NCI-H226 (cell line): Measurements from ENCODE around the gene COASY.

Experiments used
- DNase-seq: peaks from one replicate; pipeline ENCODE4 v3.0.0-alpha.2; 2015

Gene COASY

GRCh38 chr17:42577532-42578281 lies 15.8 kb downstream of the COASY start, which contains the start of gene PSMC3IP:
TSS of gene PSMC3IP (minus strand) at chr17:42577729. CDS start at chr17:42577686, 43 bp downstream.
- DNase-seq, result peak; percentile 93

- DNase-seq, result peak; percentile 29
These were observed 16.4 kb downstream of the COASY start for GRCh38 chr17:42578282-42578869.

- DNase-seq, result no peak
These were observed 18.0 kb downstream of the COASY start for GRCh38 chr17:42579794-42580551.

GRCh38 chr17:42581744-42582270 lies 19.9 kb downstream of the COASY start:
- DNase-seq, result no peak

- DNase-seq, result no peak
These were observed 22.9 kb downstream of the COASY start for GRCh38 chr17:42584880-42585279.

GRCh38 chr17:42585353-42585752 lies 23.4 kb downstream of the COASY start:
- DNase-seq, result no peak

GRCh38 chr17:42586514-42587230 lies 24.7 kb downstream of the COASY start:
- DNase-seq, result no peak

- DNase-seq, result no peak
These were observed 28.9 kb downstream of the COASY start for GRCh38 chr17:42590886-42591285.

GRCh38 chr17:42591411-42591810 lies 29.5 kb downstream of the COASY start:
- no peak for DNase-seq

GRCh38 chr17:42596386-42596785 lies 34.4 kb downstream of the COASY start:
- DNase-seq, result no peak

- no peak for DNase-seq
These were observed 37.0 kb downstream of the COASY start for GRCh38 chr17:42598905-42599304.

GRCh38 chr17:42603318-42603717 lies 41.4 kb downstream of the COASY start:
- DNase-seq, result no peak

GRCh38 chr17:42607769-42608168 lies 45.8 kb downstream of the COASY start:
- DNase-seq, result no peak

- no peak for DNase-seq
These were observed 46.6 kb downstream of the COASY start for GRCh38 chr17:42608305-42609181.

- DNase-seq, result peak; percentile 98
These were observed 47.4 kb downstream of the COASY start, which contains the start of the genes RETREG3 and TUBG1 for GRCh38 chr17:42609182-42609813. TSS of gene RETREG3 (minus strand) at chr17:42609374. CDS start at chr17:42609324, 50 bp downstream. TSS of gene TUBG1 (plus strand) at chr17:42609683. CDS start at chr17:42609738, 55 bp downstream.

GRCh38 chr17:42609814-42610801 lies 48.2 kb downstream of the COASY start:
- peak; percentile 14 for DNase-seq

- no peak for DNase-seq
These were observed 50.1 kb downstream of the COASY start for GRCh38 chr17:42612013-42612412.

- DNase-seq, result no peak
These were observed 51.8 kb downstream of the COASY start for GRCh38 chr17:42613699-42614295.
